GM21576 (cell line): ENCODE data around the gene SHPK.
"Not testable (repeated sequence)": the region's sequence is repeated elsewhere in the genome, so short reads cannot be mapped to it uniquely, and the experiment has no call there.

Source experiments
- ATAC-seq: cut with Tn5 transposase; IDR thresholded peaks from one replicate; pipeline ENCODE4 v1.9.1; 2021; ENCODE audit warnings: mild to moderate bottlenecking, moderate library complexity; ENCODE audit not compliant: unreplicated experiment

The SHPK gene

GRCh38 chr17:3592216-3592860 is 43.7 kb downstream of the SHPK start:
- ATAC-seq: no peak

GRCh38 chr17:3590768-3591167 is 45.3 kb downstream of the SHPK start:
- no peak for ATAC-seq

GRCh38 chr17:3590231-3590630 is 45.8 kb downstream of the SHPK start:
- ATAC-seq: no peak

- no peak for ATAC-seq
Measured at GRCh38 chr17:3589784-3590183, 46.3 kb downstream of the SHPK start.

GRCh38 chr17:3585826-3586225 is 50.2 kb downstream of the SHPK start:
- no peak for ATAC-seq

GRCh38 chr17:3583456-3583855 is 52.6 kb downstream of the SHPK start:
- no peak for ATAC-seq

GRCh38 chr17:3582915-3583314 is 53.1 kb downstream of the SHPK start:
- no peak for ATAC-seq

- not testable (repeated sequence) for ATAC-seq
Measured at GRCh38 chr17:3578667-3579066, 57.4 kb downstream of the SHPK start.

- no peak for ATAC-seq
Measured at GRCh38 chr17:3576970-3577369, 59.1 kb downstream of the SHPK start.

- no peak for ATAC-seq
Measured at GRCh38 chr17:3575511-3575910, 60.5 kb downstream of the SHPK start.

- no peak for ATAC-seq
Measured at GRCh38 chr17:3574231-3574630, 61.8 kb downstream of the SHPK start.

GRCh38 chr17:3573246-3574100 is 62.6 kb downstream of the SHPK start:
- ATAC-seq: no peak

GRCh38 chr17:3572231-3572630 is 63.8 kb downstream of the SHPK start:
- ATAC-seq: no peak

GRCh38 chr17:3571043-3571900 is 64.8 kb downstream of the SHPK start:
- ATAC-seq: no peak

- ATAC-seq: no peak
Measured at GRCh38 chr17:3569534-3570137, 66.4 kb downstream of the SHPK start.

GRCh38 chr17:3566551-3566950 is 69.5 kb downstream of the SHPK start:
- ATAC-seq: no peak

GRCh38 chr17:3565143-3565542 is 70.9 kb downstream of the SHPK start:
- ATAC-seq: no peak

GRCh38 chr17:3564241-3564640 is 71.8 kb downstream of the SHPK start:
- not testable (repeated sequence) for ATAC-seq

GRCh38 chr17:3559270-3559645 is 76.8 kb downstream of the SHPK start:
- ATAC-seq: no peak

GRCh38 chr17:3558603-3559269 is 77.3 kb downstream of the SHPK start:
- ATAC-seq: peak; percentile 67
